HG03097 (cell line): ENCODE results near the gene HMX3.

Source experiments
- ATAC-seq: cut with Tn5 transposase; IDR thresholded peaks from one replicate; pipeline ENCODE4 v1.9.1; 2021; ENCODE audit not compliant: unreplicated experiment, low FRiP score

HMX3 gene

GRCh38 chr10:123146894-123147634, 11.3 kb downstream of the HMX3 start:
- ATAC-seq = no peak

DNA sequence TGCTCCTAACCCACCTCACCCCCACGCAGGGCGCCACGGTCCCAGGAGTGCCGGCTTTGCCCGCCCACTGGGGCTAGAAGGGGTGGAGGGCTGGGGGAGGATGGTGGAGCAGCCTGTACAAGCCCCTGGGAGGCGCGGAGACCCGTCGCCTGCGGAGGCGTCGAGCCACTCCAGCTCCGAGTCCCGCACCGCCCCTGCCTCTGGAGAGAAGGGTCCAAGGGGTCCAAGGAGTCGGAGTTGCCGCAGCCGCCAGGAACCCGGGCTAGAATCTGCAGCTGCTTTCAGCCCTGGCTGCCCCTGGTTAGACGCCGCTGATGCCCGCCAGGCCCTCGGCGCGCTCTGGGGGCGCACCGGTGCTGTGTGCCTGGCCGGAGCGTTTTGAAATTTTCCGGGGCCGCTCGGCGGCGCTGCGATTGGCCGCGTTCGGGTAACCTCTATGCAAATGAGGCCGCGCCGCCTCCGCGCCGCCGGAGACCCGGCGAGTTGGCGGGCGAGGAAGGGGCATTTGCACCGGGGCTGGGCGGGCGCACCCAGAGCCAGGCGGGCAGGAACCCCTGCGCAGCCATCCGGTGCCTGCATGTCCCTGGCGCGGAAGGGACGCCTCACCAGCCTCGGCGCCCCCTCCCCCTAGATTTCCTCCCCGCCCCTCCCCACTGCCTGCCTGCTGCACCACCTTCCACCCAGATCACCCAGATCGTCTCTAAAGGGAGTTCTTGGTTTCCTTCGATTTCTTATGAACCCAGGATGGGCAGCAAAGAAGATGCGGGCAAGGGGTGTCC, 12.1 kb downstream of the HMX3 start, which contains the start of gene HMX2:
TSS of gene HMX2 (plus strand) at position 502 of the 779 bp plus-strand sequence. CDS start at position 745, 243 bp downstream.
- ATAC-seq = no peak

- no peak for ATAC-seq
Measured at GRCh38 chr10:123148414-123149161, 12.8 kb downstream of the HMX3 start.

DNA sequence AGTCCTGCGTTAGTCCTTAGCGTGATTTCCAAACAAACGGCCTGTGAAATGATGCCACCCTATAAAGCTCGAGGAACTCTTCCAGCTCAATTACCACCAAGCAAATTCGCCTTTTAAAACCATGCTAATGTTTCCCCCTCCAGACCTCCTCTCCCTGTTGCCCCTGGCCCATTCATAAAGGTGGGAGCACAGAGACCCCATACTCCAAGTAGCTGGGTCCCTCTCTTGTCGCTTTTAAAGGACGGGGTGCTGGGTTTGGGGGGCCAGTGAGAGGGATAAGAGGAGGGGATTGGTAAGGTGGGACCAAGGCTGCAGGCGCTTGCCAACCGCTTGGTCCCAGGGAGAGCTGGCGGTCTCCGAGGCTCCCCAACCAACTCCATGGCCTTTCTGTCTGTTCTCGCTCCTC, 13.4 kb downstream of the HMX3 start:
- no peak for ATAC-seq

- no peak for ATAC-seq
Measured at GRCh38 chr10:123149568-123150270, 13.9 kb downstream of the HMX3 start.

DNA sequence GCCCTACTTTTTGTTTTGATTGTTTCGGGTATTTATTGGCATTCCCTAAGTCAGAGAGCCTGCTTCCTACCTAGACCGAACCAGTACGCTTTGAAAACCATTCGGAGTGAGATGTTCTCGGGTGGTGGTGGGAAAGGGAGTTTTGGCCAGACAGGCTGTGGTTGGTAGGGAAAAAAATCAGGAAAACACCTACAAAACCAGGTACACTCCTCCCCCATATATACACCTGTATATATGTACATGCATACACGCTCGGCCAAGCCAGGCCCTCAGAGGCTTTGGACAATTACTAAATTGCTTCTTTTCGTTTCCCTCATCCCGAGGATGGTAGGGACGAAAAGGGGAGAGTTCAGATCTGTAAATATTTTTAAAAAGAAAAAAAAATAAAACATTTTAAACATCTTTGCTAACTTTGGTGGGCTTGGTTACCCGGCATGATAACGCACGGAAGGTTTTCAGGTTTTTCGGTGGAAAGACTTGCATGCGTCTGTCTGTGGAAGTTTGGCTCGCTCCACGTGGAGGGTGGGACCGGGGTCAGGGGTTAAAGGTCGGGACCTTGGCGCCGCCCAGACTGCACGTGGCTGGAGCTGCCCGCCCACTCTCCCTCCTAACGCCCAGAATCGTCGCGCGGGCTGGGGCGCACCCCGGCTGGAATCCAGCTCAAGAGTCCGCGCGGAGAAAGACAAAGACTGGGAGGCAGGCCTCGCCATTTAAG, 14.7 kb downstream of the HMX3 start:
- ATAC-seq = no peak

GRCh38 chr10:123150986-123151736, 15.4 kb downstream of the HMX3 start:
- no peak for ATAC-seq

GRCh38 chr10:123151737-123152135, 16.0 kb downstream of the HMX3 start:
- ATAC-seq = no peak

DNA sequence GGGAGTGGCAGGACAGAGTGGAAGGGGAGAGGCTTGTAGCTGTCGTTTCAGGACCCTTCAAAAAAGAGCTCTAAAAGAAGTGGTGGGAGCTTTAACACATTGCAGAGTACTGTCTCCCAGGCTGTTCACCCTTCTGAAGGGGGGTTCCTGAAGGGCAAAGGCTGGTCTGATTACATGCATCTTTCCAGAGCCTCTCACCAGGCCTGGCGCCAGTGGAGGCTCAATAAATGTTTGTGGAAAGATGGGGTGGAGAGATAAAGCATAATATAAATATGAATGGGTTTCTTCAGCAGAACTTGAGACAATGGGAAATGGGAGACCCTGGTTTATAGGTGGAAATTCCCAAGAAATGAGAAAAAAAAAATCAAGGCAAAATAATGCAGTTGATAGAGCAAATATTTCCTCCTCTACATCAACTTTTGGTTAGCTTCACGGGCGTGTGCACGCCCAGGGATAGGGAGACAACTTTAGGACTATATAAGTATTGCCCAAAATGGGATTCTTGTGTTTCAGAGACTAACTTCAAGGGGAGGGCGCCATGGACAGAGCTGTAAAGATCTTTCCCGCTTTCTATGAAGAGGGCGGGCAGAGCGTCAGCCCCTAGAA, 17.8 kb downstream of the HMX3 start:
- no peak for ATAC-seq

DNA sequence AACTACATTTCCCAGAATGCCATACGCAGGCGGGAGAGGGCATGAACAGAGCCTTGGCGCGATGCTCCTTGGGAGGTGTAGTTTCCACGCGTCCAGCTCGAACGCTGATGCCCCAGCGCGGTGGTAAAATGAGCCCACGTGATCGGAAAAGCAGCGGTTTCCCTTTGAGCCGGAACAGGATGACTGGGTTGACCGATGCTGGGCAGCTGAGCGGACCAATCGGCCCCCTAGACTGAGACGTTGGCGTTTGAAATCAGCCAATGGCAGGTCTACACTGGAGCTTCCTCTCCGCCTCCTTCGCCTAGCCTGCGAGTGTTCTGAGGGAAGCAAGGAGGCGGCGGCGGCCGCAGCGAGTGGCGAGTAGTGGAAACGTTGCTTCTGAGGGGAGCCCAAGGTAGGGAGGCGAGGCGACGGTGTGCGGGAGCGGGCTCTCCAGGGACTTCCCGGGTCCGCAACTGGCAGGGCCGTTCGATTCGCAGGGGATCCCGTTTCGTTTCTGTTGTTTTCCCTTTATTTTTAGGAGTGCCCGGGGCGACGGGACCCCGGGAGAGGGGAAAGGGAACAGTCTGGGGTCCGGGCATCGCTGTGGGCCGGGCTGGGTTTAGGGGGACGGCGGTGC, 18.4 kb downstream of the HMX3 start, which contains the start of gene BUB3:
TSS of gene BUB3 (plus strand) at position 311 of the 619 bp plus-strand sequence. CDS start 516 bp downstream, outside the sequence.
- peak; percentile 89 for ATAC-seq

GRCh38 chr10:123154711-123155505, 19.1 kb downstream of the HMX3 start:
- peak; percentile 48 for ATAC-seq

DNA sequence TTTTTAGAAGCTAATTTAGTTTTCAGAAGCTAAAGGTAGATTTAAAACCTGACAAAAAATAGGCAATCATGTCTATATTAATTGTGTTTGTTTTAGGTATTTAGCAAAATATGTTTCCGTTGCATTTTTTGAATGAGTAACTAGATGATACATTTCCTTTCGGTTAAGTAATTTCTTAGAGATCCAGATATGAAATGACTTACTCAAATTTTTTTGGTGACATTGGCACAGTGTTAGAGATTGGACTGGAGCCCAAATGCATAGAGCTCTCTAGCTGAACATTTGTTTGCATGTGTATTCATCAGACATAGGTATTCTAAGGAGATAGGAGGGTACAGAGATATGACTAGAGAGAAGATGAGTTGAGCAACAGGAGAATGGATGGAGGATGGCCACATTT, 20.3 kb downstream of the HMX3 start:
- ATAC-seq = no peak

- ATAC-seq = no peak
Measured at GRCh38 chr10:123157210-123157609, 21.4 kb downstream of the HMX3 start.

DNA sequence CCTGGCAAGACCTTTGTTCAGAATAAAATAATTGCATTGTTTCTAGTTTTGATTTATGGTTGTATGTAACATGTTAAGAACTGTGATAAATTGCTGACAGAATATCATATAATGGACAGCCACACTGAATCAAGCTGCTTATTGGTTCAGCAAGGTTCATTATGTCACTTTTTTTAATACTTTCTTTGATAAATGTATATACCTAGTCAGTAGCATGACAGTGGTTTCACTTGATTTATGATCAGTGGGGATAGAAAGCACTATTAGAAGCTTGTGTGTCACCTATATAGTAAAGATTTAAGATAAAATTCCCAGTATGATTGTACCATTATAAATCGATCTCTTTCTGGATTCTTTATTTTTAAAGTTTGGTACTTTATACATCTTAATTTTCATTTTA, 22.9 kb downstream of the HMX3 start:
- ATAC-seq = no peak

DNA sequence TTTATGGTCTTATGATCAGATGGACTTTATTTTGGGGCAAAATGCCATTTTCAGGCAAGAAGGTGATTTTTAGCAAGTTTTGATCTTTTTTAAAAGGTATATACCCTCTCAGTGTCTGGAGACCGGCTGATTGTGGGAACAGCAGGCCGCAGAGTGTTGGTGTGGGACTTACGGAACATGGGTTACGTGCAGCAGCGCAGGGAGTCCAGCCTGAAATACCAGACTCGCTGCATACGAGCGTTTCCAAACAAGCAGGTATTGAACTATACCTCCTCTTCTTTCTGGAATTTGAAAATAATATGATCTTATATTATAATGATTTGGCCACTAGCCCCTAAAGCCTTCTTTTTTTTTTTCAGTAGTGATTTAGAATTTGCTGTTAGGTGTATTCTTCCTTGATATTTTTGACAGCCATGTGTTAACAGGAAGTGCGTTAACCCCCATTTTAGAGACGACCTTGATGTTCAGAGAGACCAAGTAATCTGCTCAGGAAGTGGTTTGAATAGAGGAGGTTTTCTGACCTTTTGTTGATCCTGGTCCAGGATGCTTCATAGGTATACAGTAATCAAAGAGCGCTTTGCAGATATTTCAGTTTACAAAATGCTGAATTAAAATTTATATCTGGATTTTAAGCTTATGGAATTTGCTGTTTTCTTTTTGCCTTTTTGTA, 24.7 kb downstream of the HMX3 start:
- no peak for ATAC-seq

DNA sequence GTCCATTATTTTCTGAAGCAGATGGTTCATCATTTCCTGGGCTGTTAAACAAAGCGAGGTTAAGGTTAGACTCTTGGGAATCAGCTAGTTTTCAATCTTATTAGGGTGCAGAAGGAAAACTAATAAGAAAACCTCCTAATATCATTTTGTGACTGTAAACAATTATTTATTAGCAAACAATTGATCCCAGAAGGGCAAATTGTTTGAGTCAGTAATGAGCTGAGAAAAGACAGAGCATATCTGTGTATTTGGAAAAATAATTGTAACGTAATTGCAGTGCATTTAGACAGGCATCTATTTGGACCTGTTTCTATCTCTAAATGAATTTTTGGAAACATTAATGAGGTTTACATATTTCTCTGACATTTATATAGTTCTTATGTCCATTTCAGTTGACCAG, 28.5 kb downstream of the HMX3 start:
- no peak for ATAC-seq
